Measurements from ENCODE around the gene PDK2. TPM values are rescaled to one million over a fixed set of nuclear protein-coding genes. Genes with fewer than 3 reads are reported as not detected.
A peak's percentile ranks its signal among the peaks of the same experiment; 100 is the strongest.

Gene PDK2
- total RNA-seq, 4 donors from 2014 or later, result 31.6 to 70.6 (median 58.1) TPM

GRCh38 chr17:50145532-50146229, 50.5 kb downstream of the PDK2 start:
- 42 to 61% methylated on average over 2 to 8 of the region's 11 CpGs for WGBS, 2 donors (ENCODE audit: low coverage in 1 of 2)
- H3K36me3 ChIP-seq, result peaks cover 0 to 49% of the 10 kb centered on the region in 2 donors
- TF ChIP-seq EP300 (IDR thresholded peaks at IDR 0.05), result no peak
- TF ChIP-seq POLR2A (IDR thresholded peaks at IDR 0.05), result no peak
- TF ChIP-seq CTCF (IDR thresholded peaks at IDR 0.05), result no peak
- TF ChIP-seq POLR2AphosphoS5 (IDR thresholded peaks at IDR 0.05), result no peak
- no peaks in the 10 kb centered on the region for H3K9me3 ChIP-seq
- ATAC-seq, result no peak
- H3K27ac ChIP-seq, result peak overlapping the region in 3 of 4 donors; percentile 91 to 97 (median 95)
- peaks cover 0 to 84% (median 36%) of the 10 kb centered on the region in 3 donors for H3K4me1 ChIP-seq
- no peaks in the 10 kb centered on the region for H3K27me3 ChIP-seq
- H3K4me3 ChIP-seq, result peak overlapping the region in 1 of 2 donors; percentile 1

GRCh38 chr17:50146230-50146926, 51.2 kb downstream of the PDK2 start:
- no CpG with 5 or more reads among the region's 10 CpGs for WGBS, 2 donors (ENCODE audit: low coverage in 1 of 2)
- Histone ChIP-seq H3K36me3 (peaks cover 0 to 42% of the 10 kb centered on the region in 2 donors), H3K27ac (peak overlapping the region in 3 of 4 donors; percentile 91 to 97 (median 95)), H3K4me3 (peak overlapping the region in 1 of 2 donors; percentile 89), H3K27me3 (no peaks in the 10 kb centered on the region), H3K9me3 (no peaks in the 10 kb centered on the region), H3K4me1 (peaks cover 0 to 81% (median 36%) of the 10 kb centered on the region in 3 donors)
- TF ChIP-seq POLR2AphosphoS5 (IDR thresholded peaks at IDR 0.05) (no peak), POLR2A (IDR thresholded peaks at IDR 0.05) (no peak), CTCF (IDR thresholded peaks at IDR 0.05) (no peak), EP300 (IDR thresholded peaks at IDR 0.05) (no peak)
- no peak for ATAC-seq

GRCh38 chr17:50146927-50147665, 51.9 kb downstream of the PDK2 start:
- Histone ChIP-seq H3K4me1 (peaks cover 0 to 83% (median 36%) of the 10 kb centered on the region in 3 donors), H3K9me3 (no peaks in the 10 kb centered on the region), H3K4me3 (peak overlapping the region; percentile 47 to 89), H3K36me3 (peaks cover 0 to 35% of the 10 kb centered on the region in 2 donors), H3K27me3 (no peaks in the 10 kb centered on the region), H3K27ac (peak overlapping the region in 3 of 4 donors; percentile 91 to 97 (median 95))
- TF ChIP-seq EP300 (IDR thresholded peaks at IDR 0.05) (no peak), POLR2A (IDR thresholded peaks at IDR 0.05) (no peak), POLR2AphosphoS5 (IDR thresholded peaks at IDR 0.05) (no peak), CTCF (IDR thresholded peaks at IDR 0.05) (no peak)
- 7 to 18% methylated on average over 3 to 9 of the region's 15 CpGs for WGBS, 2 donors (ENCODE audit: low coverage in 1 of 2)
- ATAC-seq, result no peak

- H3K4me1 ChIP-seq, result peaks cover 0 to 83% (median 42%) of the 10 kb centered on the region in 3 donors
- no peak for TF ChIP-seq POLR2A (IDR thresholded peaks at IDR 0.05)
- no peak for TF ChIP-seq POLR2AphosphoS5 (IDR thresholded peaks at IDR 0.05)
- no peak for TF ChIP-seq EP300 (IDR thresholded peaks at IDR 0.05)
- no peak for TF ChIP-seq CTCF (IDR thresholded peaks at IDR 0.05)
- no peak for ATAC-seq
These were observed 52.7 kb downstream of the PDK2 start for GRCh38 chr17:50147841-50148225.

More at GRCh38 chr17:50147841-50148225, 52.7 kb downstream of the PDK2 start:
- Histone ChIP-seq H3K27ac (peak overlapping the region in 3 of 4 donors; percentile 91 to 97 (median 95)), H3K27me3 (no peaks in the 10 kb centered on the region), H3K9me3 (no peaks in the 10 kb centered on the region), H3K4me3 (peak overlapping the region; percentile 47 to 89), H3K36me3 (peaks cover 0 to 27% of the 10 kb centered on the region in 2 donors)
- WGBS, 2 donors (ENCODE audit: low coverage in 1 of 2), result 0% methylated on average over 3 to 4 of the region's 5 CpGs
